ENCODE measurements around the gene RCOR2.

RCOR2 gene

DNA sequence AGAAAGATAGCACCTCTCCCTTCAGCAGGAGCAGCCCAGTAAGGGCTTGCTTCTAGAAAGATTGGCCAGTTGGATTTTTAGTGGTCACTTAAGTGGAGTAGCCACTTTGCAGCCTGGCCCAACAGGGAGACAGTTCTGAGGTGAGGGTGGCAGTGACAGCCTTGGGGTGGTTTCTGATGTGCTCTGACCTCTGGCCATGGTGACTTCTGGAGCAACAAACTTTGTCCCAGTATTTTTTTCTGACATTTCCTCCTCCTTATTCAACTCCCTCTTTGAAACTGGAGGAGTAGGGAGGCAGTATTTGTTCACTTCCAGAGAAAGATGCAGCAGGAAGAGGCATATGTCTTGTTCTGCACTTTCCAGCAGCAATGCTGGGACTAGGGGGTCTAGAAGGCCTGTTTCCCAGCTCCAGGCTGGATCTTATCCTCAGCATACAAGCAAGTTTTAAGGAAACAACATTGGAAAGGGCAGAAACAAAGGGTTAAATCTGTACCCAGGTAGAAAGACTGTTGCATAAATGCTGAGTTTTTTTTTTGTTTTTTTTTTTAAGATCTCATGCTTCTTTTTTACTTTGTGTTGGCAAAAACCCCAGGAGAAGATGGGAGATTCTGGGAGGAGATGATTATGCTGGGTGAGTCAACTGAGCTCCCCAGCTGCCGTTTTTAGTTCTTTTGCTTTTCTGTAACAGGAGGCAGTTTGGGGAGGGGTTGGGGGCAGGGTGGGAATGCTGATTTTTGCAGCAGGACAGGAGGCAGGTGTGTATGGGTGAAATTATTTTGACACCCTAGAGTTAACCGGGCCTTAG, 37.2 kb downstream of the RCOR2 start:
- TF ChIP-seq, protein P1, sequence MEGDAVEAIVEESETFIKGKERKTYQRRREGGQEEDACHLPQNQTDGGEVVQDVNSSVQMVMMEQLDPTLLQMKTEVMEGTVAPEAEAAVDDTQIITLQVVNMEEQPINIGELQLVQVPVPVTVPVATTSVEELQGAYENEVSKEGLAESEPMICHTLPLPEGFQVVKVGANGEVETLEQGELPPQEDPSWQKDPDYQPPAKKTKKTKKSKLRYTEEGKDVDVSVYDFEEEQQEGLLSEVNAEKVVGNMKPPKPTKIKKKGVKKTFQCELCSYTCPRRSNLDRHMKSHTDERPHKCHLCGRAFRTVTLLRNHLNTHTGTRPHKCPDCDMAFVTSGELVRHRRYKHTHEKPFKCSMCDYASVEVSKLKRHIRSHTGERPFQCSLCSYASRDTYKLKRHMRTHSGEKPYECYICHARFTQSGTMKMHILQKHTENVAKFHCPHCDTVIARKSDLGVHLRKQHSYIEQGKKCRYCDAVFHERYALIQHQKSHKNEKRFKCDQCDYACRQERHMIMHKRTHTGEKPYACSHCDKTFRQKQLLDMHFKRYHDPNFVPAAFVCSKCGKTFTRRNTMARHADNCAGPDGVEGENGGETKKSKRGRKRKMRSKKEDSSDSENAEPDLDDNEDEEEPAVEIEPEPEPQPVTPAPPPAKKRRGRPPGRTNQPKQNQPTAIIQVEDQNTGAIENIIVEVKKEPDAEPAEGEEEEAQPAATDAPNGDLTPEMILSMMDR (conservative IDR thresholded peaks at IDR 0.05; ENCODE audit: low read depth, low read length): no peak
- no peak overlapping the region for H3K4me3 ChIP-seq (ENCODE audit: low read depth, low read length)
- DNase-seq (ENCODE audit: low read depth): peak; percentile 65

DNA sequence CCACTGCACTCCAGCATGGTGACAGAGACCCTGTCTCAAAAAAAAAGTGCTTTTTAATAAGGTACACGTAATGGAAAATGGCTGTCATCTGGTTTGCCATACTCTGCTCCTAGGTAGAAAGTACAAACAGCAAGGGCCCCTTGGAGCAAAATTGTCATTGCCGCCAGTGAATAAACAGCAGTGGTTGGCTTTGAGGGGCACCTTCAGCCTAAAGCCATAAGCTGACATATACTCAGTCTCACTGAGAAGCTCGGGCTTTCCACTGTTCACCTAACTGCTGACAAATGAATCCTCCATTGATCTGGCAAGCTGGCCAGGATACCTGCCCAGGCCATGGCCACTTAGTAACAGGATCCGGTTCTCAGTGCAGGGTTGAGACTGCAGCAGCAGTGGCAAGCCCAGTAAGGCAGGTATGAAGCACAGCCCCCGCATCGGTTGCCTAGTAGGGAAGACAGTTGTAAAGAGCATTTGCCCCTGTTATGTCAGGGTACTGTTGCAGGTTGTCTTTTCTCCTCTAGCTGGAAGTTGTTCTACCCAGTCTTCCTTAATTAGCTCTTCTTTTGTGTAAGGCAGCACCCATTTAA, 39.2 kb downstream of the RCOR2 start:
- TF ChIP-seq, protein P1 (conservative IDR thresholded peaks at IDR 0.05; ENCODE audit: low read depth, low read length): no peak
- no peak overlapping the region for H3K4me3 ChIP-seq (ENCODE audit: low read depth, low read length)
- no peak for DNase-seq (ENCODE audit: low read depth)

DNA sequence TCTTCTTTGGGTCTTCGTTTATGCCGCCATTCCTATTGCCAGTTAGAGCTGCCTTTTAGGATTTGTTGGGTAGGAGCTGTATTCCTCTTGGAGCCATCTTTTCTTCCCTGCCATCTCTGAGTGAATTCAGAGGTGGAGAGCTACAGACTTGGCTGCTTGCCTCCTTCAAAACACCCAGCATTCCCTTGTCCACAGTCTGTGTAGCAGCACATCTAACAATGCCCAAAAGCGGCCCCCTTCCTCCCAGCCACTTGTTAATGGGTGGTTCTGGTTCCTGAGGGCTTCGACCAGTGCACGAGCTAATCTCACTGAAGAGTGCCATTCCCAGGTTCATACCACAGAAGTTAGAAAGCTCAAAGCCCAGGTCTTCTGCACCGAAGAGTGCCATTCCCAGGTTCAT, 40.3 kb downstream of the RCOR2 start:
- TF ChIP-seq, protein P1 (conservative IDR thresholded peaks at IDR 0.05; ENCODE audit: low read depth, low read length): no peak
- DNase-seq (ENCODE audit: low read depth): no peak
- no peak overlapping the region for H3K4me3 ChIP-seq (ENCODE audit: low read depth, low read length)

DNA sequence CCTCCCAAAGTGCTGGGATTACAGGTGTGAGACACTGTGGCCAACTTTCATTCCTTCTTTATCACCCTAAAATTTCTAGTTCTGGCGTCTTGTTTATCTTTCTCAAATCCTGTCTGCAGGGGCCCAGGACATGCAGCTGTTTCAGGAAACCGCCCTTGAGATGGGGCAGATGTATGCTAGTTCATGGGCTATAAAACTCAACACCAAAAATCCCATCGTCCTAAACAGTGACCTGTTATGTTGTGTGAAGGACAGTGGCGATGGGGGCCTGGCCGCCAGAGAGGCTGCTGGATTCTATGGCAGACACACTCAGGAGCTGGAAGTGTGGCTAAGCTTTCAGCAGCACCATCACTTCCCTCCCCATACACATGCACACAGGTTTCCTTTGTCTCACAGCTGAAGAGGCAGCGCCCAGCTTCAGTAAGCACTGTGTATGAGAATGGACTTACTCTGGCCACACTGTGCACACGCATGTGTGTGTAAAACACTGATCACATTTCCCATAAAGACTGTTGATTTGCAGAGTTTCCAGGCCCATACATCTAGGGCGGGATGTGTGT, 41.4 kb downstream of the RCOR2 start:
- H3K4me3 ChIP-seq (ENCODE audit: low read depth, low read length): no peak overlapping the region
- no peak for DNase-seq (ENCODE audit: low read depth)
- TF ChIP-seq, protein P1 (conservative IDR thresholded peaks at IDR 0.05; ENCODE audit: low read depth, low read length): no peak

DNA sequence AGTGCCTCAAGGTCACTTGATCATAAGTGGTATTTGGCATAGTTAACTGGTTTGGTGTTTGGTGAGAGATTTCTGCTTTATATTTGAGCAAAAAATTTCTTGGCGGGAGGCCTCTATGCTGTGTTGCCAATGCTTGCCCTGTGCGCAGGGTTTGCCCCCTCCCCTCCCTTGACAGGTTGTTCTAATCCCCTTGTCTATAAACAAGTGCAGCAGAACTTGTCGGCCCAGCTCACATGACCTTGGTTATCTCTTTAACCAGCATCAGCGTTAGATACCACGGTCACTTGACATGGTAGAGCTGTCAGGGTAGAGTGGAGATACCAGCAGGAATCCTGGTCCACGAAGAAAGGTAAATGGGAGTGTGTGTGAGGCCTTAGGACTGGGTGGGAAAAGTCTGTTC, 42.5 kb downstream of the RCOR2 start:
- no peak overlapping the region for H3K4me3 ChIP-seq (ENCODE audit: low read depth, low read length)
- DNase-seq (ENCODE audit: low read depth): no peak
- TF ChIP-seq, protein P1 (conservative IDR thresholded peaks at IDR 0.05; ENCODE audit: low read depth, low read length): no peak

DNA sequence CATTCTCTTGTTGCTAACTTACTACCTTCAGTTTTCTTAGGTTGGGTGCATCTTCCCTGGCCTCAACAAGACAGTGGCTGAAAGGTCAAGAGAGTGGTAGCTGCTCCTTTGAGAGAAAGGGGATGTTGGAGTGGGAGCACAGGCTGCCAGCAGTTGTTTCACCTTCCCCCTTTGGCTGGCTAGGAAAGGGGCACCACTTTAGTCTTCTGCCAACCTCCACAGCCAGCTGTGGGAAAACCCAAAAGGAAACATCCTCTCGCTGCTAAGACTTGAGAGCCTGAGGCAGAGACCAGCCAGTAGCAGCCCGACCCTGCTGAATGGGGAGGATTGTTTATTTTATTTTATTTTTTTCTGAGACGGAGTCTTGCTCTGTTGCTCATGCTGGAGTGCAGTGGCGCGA, 43.7 kb downstream of the RCOR2 start:
- H3K4me3 ChIP-seq (ENCODE audit: low read depth, low read length): no peak overlapping the region
- no peak for DNase-seq (ENCODE audit: low read depth)
- TF ChIP-seq, protein P1 (conservative IDR thresholded peaks at IDR 0.05; ENCODE audit: low read depth, low read length): no peak

All from choroid plexus epithelial cell (primary cell).